Fibroblast of peridontal ligament (primary cell): ENCODE data around the gene VRK3.
"Not testable (repeated sequence)": the region's sequence is repeated elsewhere in the genome, so short reads cannot be mapped to it uniquely, and the experiment has no call there.

Experiments used
- DNase-seq: peaks from one replicate; pipeline ENCODE4 v3.0.0-alpha.2; 2010; ENCODE audit errors: extremely low read depth

The VRK3 gene

GRCh38 chr19:49954933-49955332 lies 70.2 kb downstream of the VRK3 start:
- DNase-seq, result no peak

GRCh38 chr19:49954092-49954829 lies 70.9 kb downstream of the VRK3 start:
- no peak for DNase-seq

- no peak for DNase-seq
Observed at GRCh38 chr19:49953416-49953815, 71.8 kb downstream of the VRK3 start.

- no peak for DNase-seq
Observed at GRCh38 chr19:49952906-49953305, 72.3 kb downstream of the VRK3 start.

GRCh38 chr19:49952479-49952836 lies 72.7 kb downstream of the VRK3 start:
- no peak for DNase-seq

GRCh38 chr19:49951806-49952478 lies 73.2 kb downstream of the VRK3 start:
- no peak for DNase-seq

- DNase-seq, result no peak
Observed at GRCh38 chr19:49950956-49951526, 74.1 kb downstream of the VRK3 start.

- no peak for DNase-seq
Observed at GRCh38 chr19:49950590-49950948, 74.6 kb downstream of the VRK3 start.

- DNase-seq, result no peak
Observed at GRCh38 chr19:49949742-49950589, 75.2 kb downstream of the VRK3 start.

GRCh38 chr19:49946415-49946814 lies 78.8 kb downstream of the VRK3 start:
- DNase-seq, result no peak

- DNase-seq, result not testable (repeated sequence)
Observed at GRCh38 chr19:49944567-49944966, 80.6 kb downstream of the VRK3 start.

- no peak for DNase-seq
Observed at GRCh38 chr19:49940482-49940791, 84.7 kb downstream of the VRK3 start.

- DNase-seq, result no peak
Observed at GRCh38 chr19:49939721-49940481, 85.3 kb downstream of the VRK3 start.

- DNase-seq, result no peak
Observed at GRCh38 chr19:49938662-49939061, 86.5 kb downstream of the VRK3 start.

GRCh38 chr19:49937750-49938381 lies 87.3 kb downstream of the VRK3 start:
- DNase-seq, result peak; percentile 68

- DNase-seq, result no peak
Observed at GRCh38 chr19:49936549-49936948, 88.6 kb downstream of the VRK3 start.

- DNase-seq, result no peak
Observed at GRCh38 chr19:49933643-49934042, 91.5 kb downstream of the VRK3 start.

- no peak for DNase-seq
Observed at GRCh38 chr19:49932731-49933131, 92.4 kb downstream of the VRK3 start.

GRCh38 chr19:49932041-49932451 lies 93.1 kb downstream of the VRK3 start:
- no peak for DNase-seq

GRCh38 chr19:49931293-49932040 lies 93.7 kb downstream of the VRK3 start:
- DNase-seq, result no peak
